OCI-LY3 (cell line): ENCODE results near the gene TBRG4.

ENCODE experiments used
- H2AFZ ChIP-seq: fragments of 200-600, 300-600 bp; shearing (Covaris generic); 2 replicates; pipeline ENCODE4 v1.6.0; 2014; ENCODE audit warnings: antibody characterized with exemption, low read depth, low read length
- H3K27ac ChIP-seq: fragments of 200-600, 300-600 bp; sonication (generic); 2 replicates; pipeline ENCODE4 v1.5.1; 2014; ENCODE audit warnings: mild to moderate bottlenecking, low read length, moderate library complexity, mixed read lengths
- H3K27me3 ChIP-seq: fragments of 200-600, 300-600 bp; sonication (generic); 2 replicates; pipeline ENCODE4 v1.6.1; 2014; ENCODE audit warnings: low read depth, low read length, mixed read lengths
- H3K36me3 ChIP-seq: fragments of 200-600, 300-600 bp; sonication (generic); replicated peaks from 2 replicates; pipeline ENCODE3; 2014; ENCODE audit warnings: low read depth, low read length, mixed read lengths
- H3K4me1 ChIP-seq: fragments of 300-600, 200-600 bp; sonication (generic); 2 replicates; pipeline ENCODE4 v1.6.1; 2014; ENCODE audit warnings: low read length, mixed read lengths
- H3K4me2 ChIP-seq: fragments of 200-600, 300-600 bp; sonication (generic); 2 replicates; pipeline ENCODE4 v1.6.1; 2014; ENCODE audit warnings: low read length, mixed read lengths
- H3K4me3 ChIP-seq: fragments of 300-600, 200-600 bp; sonication (generic); 2 replicates; pipeline ENCODE4 v1.5.1; 2014; ENCODE audit warnings: antibody characterized with exemption, mild to moderate bottlenecking, low read length, moderate library complexity
- H3K79me2 ChIP-seq: fragments of 300-600, 200-600 bp; shearing (Covaris generic); 2 replicates; pipeline ENCODE4 v1.6.1; 2014; ENCODE audit warnings: mild to moderate bottlenecking, low read length, mixed read lengths
- H3K9ac ChIP-seq: fragments of 300-600, 200-600 bp; shearing (Covaris generic); 2 replicates; pipeline ENCODE4 v1.6.0; 2014; ENCODE audit warnings: mild to moderate bottlenecking, low read length, moderate library complexity
- H3K9me3 ChIP-seq: fragments of 200-600, 300-600 bp; shearing (Covaris generic); 2 replicates; pipeline ENCODE4 v1.6.1; 2014; ENCODE audit warnings: low read length, mixed read lengths; ENCODE audit not compliant: insufficient read depth
- H4K20me1 ChIP-seq: fragments of 200-600, 300-600 bp; sonication (generic); 2 replicates; pipeline ENCODE4 v1.6.1; 2016; ENCODE audit warnings: low read length, mixed read lengths; ENCODE audit not compliant: insufficient read depth
- CTCF ChIP-seq: fragments of 200-600, 300-600 bp; sonication (generic); IDR thresholded peaks from 2 replicates; pipeline ENCODE4 v1.5.1; 2014; ENCODE audit warnings: antibody characterized with exemption, low read length, low read depth
- EZH2phosphoT487 ChIP-seq: fragments of 200-600 bp; shearing (Covaris generic); IDR thresholded peaks from 2 replicates; pipeline ENCODE4 v1.6.1; 2018; ENCODE audit warnings: antibody characterized with exemption, mixed run types, low read depth

The TBRG4 gene

GRCh38 chr7:45102785-45103712 lies 8.4 kb downstream of the TBRG4 start:
- Histone ChIP-seq H3K9me3 (no peaks in the 10 kb centered on the region), H3K4me1 (no peaks in the 10 kb centered on the region), H2AFZ (no peak overlapping the region), H3K27ac (no peak overlapping the region), H3K4me3 (no peak overlapping the region), H4K20me1 (peaks cover 27% of the 10 kb centered on the region), H3K27me3 (no peaks in the 10 kb centered on the region), H3K36me3 (peaks cover 89% of the 10 kb centered on the region), H3K4me2 (no peak overlapping the region), H3K79me2 (peaks cover 29% of the 10 kb centered on the region), H3K9ac (no peak overlapping the region)
- no peak for TF ChIP-seq EZH2phosphoT487
- TF ChIP-seq CTCF = no peak

GRCh38 chr7:45101748-45102147 lies 9.7 kb downstream of the TBRG4 start:
- no peak overlapping the region for H3K4me3 ChIP-seq
- peaks cover 16% of the 10 kb centered on the region for H3K79me2 ChIP-seq
- H3K27ac ChIP-seq = no peak overlapping the region
- no peak overlapping the region for H2AFZ ChIP-seq
- H3K9me3 ChIP-seq = no peaks in the 10 kb centered on the region
- no peak overlapping the region for H3K9ac ChIP-seq
- no peaks in the 10 kb centered on the region for H3K27me3 ChIP-seq
- TF ChIP-seq CTCF (no peak), EZH2phosphoT487 (no peak)
- no peak overlapping the region for H3K4me2 ChIP-seq
- no peaks in the 10 kb centered on the region for H3K4me1 ChIP-seq
- H3K36me3 ChIP-seq = peaks cover 80% of the 10 kb centered on the region
- H4K20me1 ChIP-seq = peaks cover 19% of the 10 kb centered on the region

- no peaks in the 10 kb centered on the region for H3K27me3 ChIP-seq
- H3K27ac ChIP-seq = no peak overlapping the region
- TF ChIP-seq CTCF = no peak
- TF ChIP-seq EZH2phosphoT487 = no peak
- H3K9ac ChIP-seq = no peak overlapping the region
- H4K20me1 ChIP-seq = peaks cover 13% of the 10 kb centered on the region
- peaks cover 7% of the 10 kb centered on the region for H3K79me2 ChIP-seq
- H3K9me3 ChIP-seq = no peaks in the 10 kb centered on the region
- H3K4me1 ChIP-seq = no peaks in the 10 kb centered on the region
- no peak overlapping the region for H3K4me2 ChIP-seq
- no peak overlapping the region for H2AFZ ChIP-seq
- H3K4me3 ChIP-seq = no peak overlapping the region
- H3K36me3 ChIP-seq = peaks cover 75% of the 10 kb centered on the region
These were observed 10.6 kb downstream of the TBRG4 start for GRCh38 chr7:45100761-45101480.
